HG03175 (cell line): ENCODE results near the gene XKR3.
"Not testable (repeated sequence)": the region's sequence is repeated elsewhere in the genome, so short reads cannot be mapped to it uniquely, and the experiment has no call there.

ENCODE experiments used
- ATAC-seq: cut with Tn5 transposase; IDR thresholded peaks from one replicate; pipeline ENCODE4 v1.9.1; 2021; ENCODE audit warnings: mild to moderate bottlenecking, moderate library complexity; ENCODE audit not compliant: unreplicated experiment

XKR3 gene

DNA sequence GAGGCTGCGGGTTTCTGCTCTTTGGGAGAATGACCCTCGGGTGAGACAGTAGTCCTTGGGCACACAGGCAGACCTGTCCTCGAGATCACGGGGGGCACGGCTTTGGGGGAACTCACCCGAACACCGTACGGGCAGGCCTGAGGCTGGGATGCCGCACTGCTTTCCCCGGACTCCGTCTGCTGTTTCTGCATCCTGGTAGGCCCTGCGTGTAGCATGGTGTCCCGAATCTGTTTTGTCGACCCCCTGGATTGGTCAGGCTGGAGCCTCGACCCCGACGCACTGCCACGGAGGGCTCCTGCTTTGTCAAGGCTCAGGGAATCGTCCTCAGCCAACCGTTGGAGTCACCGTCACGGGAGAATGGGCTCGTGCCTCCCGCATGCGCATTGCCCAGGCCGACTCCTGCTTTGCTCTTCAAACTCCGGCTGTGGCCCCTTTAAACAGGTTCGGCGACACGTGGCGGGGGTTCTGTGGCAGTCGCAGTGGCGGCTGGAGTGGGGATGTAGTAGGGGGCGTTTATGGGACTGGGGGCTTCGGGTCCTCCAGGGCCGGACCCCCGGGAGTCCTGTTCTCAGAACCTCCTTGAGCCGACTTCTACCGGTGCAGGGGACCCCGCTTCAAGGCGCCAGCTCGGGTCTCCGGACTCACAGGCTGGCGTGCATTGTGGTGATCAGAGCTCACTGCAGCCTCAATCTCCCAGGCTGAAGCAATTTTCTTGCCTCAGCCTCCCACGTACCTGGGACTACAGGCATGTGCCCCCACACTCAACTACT is 76.9 kb downstream of the XKR3 start:
- ATAC-seq: not testable (repeated sequence)

DNA sequence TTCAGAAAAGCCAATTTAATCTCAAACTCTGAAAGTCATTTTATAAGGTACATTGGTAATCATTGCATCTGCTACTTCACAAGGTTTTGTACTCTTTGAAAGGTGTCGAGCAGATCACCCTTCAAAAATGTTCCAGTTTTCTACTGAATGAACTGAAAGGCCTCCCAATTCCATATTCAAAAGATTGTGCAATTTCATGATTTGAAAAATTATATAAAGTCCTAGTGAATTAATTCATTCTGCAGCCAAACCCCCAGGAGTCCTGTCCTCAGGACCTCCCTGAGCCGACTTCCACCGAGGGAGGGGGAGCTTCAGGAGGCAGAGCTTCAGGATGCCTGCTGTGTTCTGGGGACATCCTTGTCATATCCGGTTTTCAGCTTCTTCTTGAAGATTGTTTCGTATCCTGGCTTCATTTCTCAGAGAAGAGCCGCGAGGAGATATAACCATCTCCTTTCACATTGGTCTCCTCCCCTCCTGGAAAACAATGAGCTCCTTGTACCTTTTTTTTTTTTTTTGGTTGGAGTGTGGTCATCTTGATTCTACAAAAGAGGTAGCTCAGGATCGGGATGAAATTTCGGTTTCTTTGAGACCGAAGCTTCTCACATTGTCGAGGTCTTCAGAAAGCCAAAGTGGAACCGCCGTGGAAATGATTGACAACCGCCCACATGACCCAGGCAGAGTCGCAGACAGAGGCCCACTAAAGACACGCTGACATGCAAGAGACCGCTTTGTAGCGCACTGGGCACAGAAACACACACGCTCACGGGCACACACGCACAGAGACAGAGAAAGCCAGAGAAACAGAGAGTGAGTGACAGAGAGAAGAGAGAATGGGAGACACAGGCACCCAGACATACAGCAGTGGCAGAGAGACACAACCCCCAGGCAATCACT is 77.7 kb downstream of the XKR3 start:
- not testable (repeated sequence) for ATAC-seq

DNA sequence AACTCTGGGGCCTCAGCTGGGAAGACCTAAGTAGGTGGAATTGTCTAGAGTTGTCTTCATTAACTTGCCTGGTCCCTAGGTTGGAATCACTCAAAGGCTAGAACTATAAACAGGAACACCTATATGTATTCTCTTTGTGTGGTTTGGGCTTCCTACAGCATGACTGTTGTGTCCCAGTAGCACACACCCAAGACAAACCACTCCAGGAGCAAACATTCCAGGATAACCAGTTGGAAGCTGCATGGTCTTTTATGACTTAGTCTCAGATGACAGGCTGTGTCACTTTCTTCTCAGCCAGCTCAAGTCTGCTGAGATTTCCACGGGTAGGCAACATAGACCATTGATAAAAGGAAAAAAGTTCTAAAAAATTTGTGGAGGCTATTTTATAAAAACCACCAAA is 90.9 kb downstream of the XKR3 start:
- ATAC-seq: not testable (repeated sequence)
